Keratinocyte (primary cell): Measurements from ENCODE around the gene ZNF275. TPM values are rescaled to one million over a fixed set of nuclear protein-coding genes. Genes with fewer than 3 reads are reported as not detected.

Source experiments
- DNase-seq: peaks from one replicate; pipeline ENCODE4 v3.0.0-alpha.2; 2011; ENCODE audit warnings: low read depth, missing footprints, low spot score
- FAIRE-seq: peaks from 2 replicates; lab custom pipeline; 2011; peaks lifted over from hg19 to GRCh38; lab: Jason Lieb, UNC
- H2AFZ ChIP-seq: 2 replicates; pipeline ENCODE4 v1.6.0; 2012; ENCODE audit warnings: low read length, control low read depth, inconsistent platforms; ENCODE audit not compliant: control insufficient read depth
- H3K27ac ChIP-seq: 2 replicates; pipeline ENCODE4 v1.5.1; 2011; ENCODE audit warnings: low read length; ENCODE audit not compliant: control insufficient read depth, insufficient read depth
- H3K27me3 ChIP-seq: 3 replicates; pipeline ENCODE4 v1.6.0; 2011; ENCODE audit warnings: low read length; ENCODE audit not compliant: control insufficient read depth, insufficient read depth; ENCODE audit errors: extremely low read depth
- H3K36me3 ChIP-seq, 2 experiments: 2 replicates in 1 of 2; 3 replicates in 1 of 2; pipeline ENCODE4 v1.5.1; 2011; ENCODE audit warnings: low read length in 2 of 2, mild to moderate bottlenecking in 1 of 2; ENCODE audit not compliant: control insufficient read depth in 2 of 2, insufficient read depth in 2 of 2; ENCODE audit errors: extremely low read depth in 1 of 2
- H3K4me1 ChIP-seq: 3 replicates; pipeline ENCODE4 v1.5.1; 2011; ENCODE audit warnings: low read length; ENCODE audit not compliant: control insufficient read depth, insufficient read depth; ENCODE audit errors: extremely low read depth
- H3K4me2 ChIP-seq: 3 replicates; pipeline ENCODE4 v1.6.0; 2011; ENCODE audit warnings: low read depth, low read length; ENCODE audit not compliant: control insufficient read depth, insufficient read depth; ENCODE audit errors: extremely low read depth
- H3K4me3 ChIP-seq, 3 experiments: fragments of 200-600 bp in 1 of 3; sonication (generic) in 1 of 3; 2 replicates in 2 of 3; 3 replicates in 1 of 3; pipeline ENCODE4 v1.5.1; 2011 to 2016; ENCODE audit warnings: low read length in 3 of 3, mild to moderate bottlenecking in 3 of 3, control low read depth in 2 of 3, inconsistent platforms in 1 of 3, low read depth in 1 of 3, mixed read lengths in 1 of 3, mixed run types in 1 of 3, moderate library complexity in 1 of 3; ENCODE audit not compliant: control insufficient read depth in 2 of 3, insufficient read depth in 2 of 3; ENCODE audit errors: extremely low read depth in 1 of 3
- H3K79me2 ChIP-seq: 2 replicates; pipeline ENCODE4 v1.6.0; 2012; ENCODE audit warnings: low read length; ENCODE audit not compliant: control insufficient read depth, insufficient read depth
- H3K9ac ChIP-seq: 3 replicates; pipeline ENCODE4 v1.6.0; 2011; ENCODE audit warnings: low read length; ENCODE audit not compliant: control insufficient read depth, insufficient read depth; ENCODE audit errors: extremely low read depth
- H3K9me1 ChIP-seq: 3 replicates; pipeline ENCODE4 v1.6.0; 2011; ENCODE audit warnings: low read length; ENCODE audit not compliant: control insufficient read depth, insufficient read depth; ENCODE audit errors: extremely low read depth
- H3K9me3 ChIP-seq: 2 replicates; pipeline ENCODE4 v1.5.1; 2012; ENCODE audit warnings: low read depth, low read length; ENCODE audit not compliant: control insufficient read depth
- H4K20me1 ChIP-seq: 3 replicates; pipeline ENCODE4 v1.6.0; 2011; ENCODE audit warnings: low read length; ENCODE audit not compliant: control insufficient read depth, insufficient read depth; ENCODE audit errors: extremely low read depth
- CTCF ChIP-seq, 3 experiments: IDR thresholded peaks in 1 of 3; conservative IDR thresholded peaks in 1 of 3; optimal IDR thresholded peaks in 1 of 3; 2 replicates in 2 of 3; 3 replicates in 1 of 3; pipeline versions ENCODE3 to v1.5.1; 2011; ENCODE audit warnings: low read length in 3 of 3, mild to moderate bottlenecking in 3 of 3, moderate library complexity in 2 of 3, control low read depth in 1 of 3, inconsistent platforms in 1 of 3; ENCODE audit not compliant: insufficient read depth in 2 of 3; ENCODE audit errors: extremely low read depth in 1 of 3
- EZH2 ChIP-seq: IDR thresholded peaks from one replicate; pipeline ENCODE4 v1.6.1; 2012; ENCODE audit warnings: inconsistent platforms, mild to moderate bottlenecking, low read length, moderate library complexity
- dilution Hi-C: fragments of 300-500 bp; cut with MboI; formaldehyde crosslinking; loops from one replicate; pipeline ENCODE4 v1.7.0; 2020; ENCODE audit warnings: low sequenced_read_pairs; ENCODE audit not compliant: extremely low pct_ligation_motif_present
- polyA plus RNA-seq, 5 experiments: library from polyadenylated mRNA; depleted of rRNA in 3 of 5; stranded (reverse) in 3 of 5; stranded (forward) in 1 of 5; unstranded in 1 of 5; fragments of >200 nt; gene quantifications; 1 replicate in 1 of 5; 2 replicates in 3 of 5; 3 replicates in 1 of 5; pipeline versions ENCODE4 v1.2.1 to v1.2.3, GENCODE V29; 2011 to 2012; ENCODE audit warnings: missing spikeins in 2 of 5, low read depth in 1 of 5, low replicate concordance in 1 of 5

Gene ZNF275
- polyA plus RNA-seq, 1 donor (not counting 4 experiments of a cell fraction or from before 2014, with no cell fraction given): 5.3 TPM

GRCh38 chrX:153379508-153379907 lies 45.6 kb downstream of the ZNF275 start:
- H3K9me3 ChIP-seq: peaks cover 13% of the 10 kb centered on the region
- H3K27ac ChIP-seq: no peak overlapping the region
- H4K20me1 ChIP-seq: no peaks in the 10 kb centered on the region
- H3K9ac ChIP-seq: no peak overlapping the region
- H3K4me2 ChIP-seq: no peak overlapping the region
- H3K79me2 ChIP-seq: no peaks in the 10 kb centered on the region
- no peak overlapping the region for H2AFZ ChIP-seq
- FAIRE-seq (no peak), DNase-seq (no peak)
- H3K36me3 ChIP-seq: no peaks in the 10 kb centered on the region
- H3K27me3 ChIP-seq: no peaks in the 10 kb centered on the region
- dilution Hi-C loops: no loop called here
- TF ChIP-seq CTCF (optimal IDR thresholded peaks at IDR 0.05 in 1 of 3, IDR thresholded peaks at IDR 0.05 in 1 of 3, conservative IDR thresholded peaks at IDR 0.05 in 1 of 3; ENCODE audit: extremely low read depth in 1 of 3, insufficient read depth in 2 of 3, low read length in 3 of 3): no peak
- no peak for TF ChIP-seq EZH2
- H3K4me3 ChIP-seq: no peak overlapping the region
- H3K4me1 ChIP-seq: no peaks in the 10 kb centered on the region
- no peaks in the 10 kb centered on the region for H3K9me1 ChIP-seq

- H3K9ac ChIP-seq: no peak overlapping the region
- dilution Hi-C loops: no loop called here
- H3K27me3 ChIP-seq: no peaks in the 10 kb centered on the region
- H3K27ac ChIP-seq: no peak overlapping the region
- FAIRE-seq (no peak), DNase-seq (no peak)
- H3K9me3 ChIP-seq: peaks cover 13% of the 10 kb centered on the region
- H3K4me2 ChIP-seq: no peak overlapping the region
- H3K36me3 ChIP-seq: no peaks in the 10 kb centered on the region
- no peaks in the 10 kb centered on the region for H4K20me1 ChIP-seq
- no peaks in the 10 kb centered on the region for H3K9me1 ChIP-seq
- H2AFZ ChIP-seq: no peak overlapping the region
- no peaks in the 10 kb centered on the region for H3K79me2 ChIP-seq
- H3K4me1 ChIP-seq: no peaks in the 10 kb centered on the region
- H3K4me3 ChIP-seq: no peak overlapping the region
- TF ChIP-seq EZH2 (no peak), CTCF (optimal IDR thresholded peaks at IDR 0.05 in 1 of 3, IDR thresholded peaks at IDR 0.05 in 1 of 3, conservative IDR thresholded peaks at IDR 0.05 in 1 of 3; ENCODE audit: extremely low read depth in 1 of 3, insufficient read depth in 2 of 3, low read length in 3 of 3) (no peak)
These were observed 46.1 kb downstream of the ZNF275 start for GRCh38 chrX:153379971-153380581.
